GM21360 (cell line): ENCODE data around the gene KRTAP24-1.

Source experiments
- ATAC-seq: cut with Tn5 transposase; IDR thresholded peaks from one replicate; pipeline ENCODE4 v1.9.1; 2021; ENCODE audit warnings: mild to moderate bottlenecking, moderate library complexity; ENCODE audit not compliant: unreplicated experiment

KRTAP24-1 gene

GRCh38 chr21:30282850-30283249, at the start of gene KRTAP24-1:
KRTAP24-1 (minus strand) TSS chr21:30282950; CDS start chr21:30282932, 18 bp downstream.
- ATAC-seq = no peak

- ATAC-seq = no peak
Observed at GRCh38 chr21:30329203-30329875, 46.6 kb upstream of the KRTAP24-1 start.

GRCh38 chr21:30326390-30326789, 43.6 kb upstream of the KRTAP24-1 start:
- ATAC-seq = no peak

GRCh38 chr21:30320215-30320614, 37.5 kb upstream of the KRTAP24-1 start, which contains the start of gene KRTAP26-1:
KRTAP26-1 (minus strand) TSS chr21:30320315; CDS start chr21:30320035, 280 bp downstream.
- no peak for ATAC-seq

- no peak for ATAC-seq
Observed at GRCh38 chr21:30315701-30316100, 33.0 kb upstream of the KRTAP24-1 start.

GRCh38 chr21:30306884-30307283, 24.1 kb upstream of the KRTAP24-1 start:
- no peak for ATAC-seq

GRCh38 chr21:30305136-30305535, 22.4 kb upstream of the KRTAP24-1 start:
- no peak for ATAC-seq

GRCh38 chr21:30289215-30289614, 6.5 kb upstream of the KRTAP24-1 start, which contains the start of gene KRTAP25-1:
KRTAP25-1 (minus strand) TSS chr21:30289514; CDS start chr21:30289490, 24 bp downstream.
- ATAC-seq = no peak

- no peak for ATAC-seq
Observed at GRCh38 chr21:30271611-30272010, 11.1 kb downstream of the KRTAP24-1 start.

- no peak for ATAC-seq
Observed at GRCh38 chr21:30271156-30271555, 11.6 kb downstream of the KRTAP24-1 start.

- ATAC-seq = no peak
Observed at GRCh38 chr21:30269803-30270530, 12.8 kb downstream of the KRTAP24-1 start.

GRCh38 chr21:30268608-30269197, 14.0 kb downstream of the KRTAP24-1 start:
- ATAC-seq = no peak

GRCh38 chr21:30257773-30258172, 25.0 kb downstream of the KRTAP24-1 start:
- no peak for ATAC-seq

GRCh38 chr21:30256100-30256499, 26.6 kb downstream of the KRTAP24-1 start:
- no peak for ATAC-seq

GRCh38 chr21:30255679-30256078, 27.1 kb downstream of the KRTAP24-1 start:
- ATAC-seq = no peak

- no peak for ATAC-seq
Observed at GRCh38 chr21:30251781-30252180, 31.0 kb downstream of the KRTAP24-1 start.

GRCh38 chr21:30249936-30250335, 32.8 kb downstream of the KRTAP24-1 start:
- no peak for ATAC-seq

GRCh38 chr21:30248844-30249243, 33.9 kb downstream of the KRTAP24-1 start:
- no peak for ATAC-seq

GRCh38 chr21:30245061-30245460, 37.7 kb downstream of the KRTAP24-1 start:
- ATAC-seq = no peak

GRCh38 chr21:30243691-30244090, 39.1 kb downstream of the KRTAP24-1 start:
- no peak for ATAC-seq

- ATAC-seq = no peak
Observed at GRCh38 chr21:30240661-30241060, 42.1 kb downstream of the KRTAP24-1 start.

GRCh38 chr21:30238168-30238567, 44.6 kb downstream of the KRTAP24-1 start:
- no peak for ATAC-seq
